ENCODE measurements around the gene TTC28. TPM values are rescaled to one million over a fixed set of nuclear protein-coding genes. Genes with fewer than 3 reads are reported as not detected.

The TTC28 gene
- total RNA-seq, 1 donor from 2014 or later = 46.2 TPM

DNA sequence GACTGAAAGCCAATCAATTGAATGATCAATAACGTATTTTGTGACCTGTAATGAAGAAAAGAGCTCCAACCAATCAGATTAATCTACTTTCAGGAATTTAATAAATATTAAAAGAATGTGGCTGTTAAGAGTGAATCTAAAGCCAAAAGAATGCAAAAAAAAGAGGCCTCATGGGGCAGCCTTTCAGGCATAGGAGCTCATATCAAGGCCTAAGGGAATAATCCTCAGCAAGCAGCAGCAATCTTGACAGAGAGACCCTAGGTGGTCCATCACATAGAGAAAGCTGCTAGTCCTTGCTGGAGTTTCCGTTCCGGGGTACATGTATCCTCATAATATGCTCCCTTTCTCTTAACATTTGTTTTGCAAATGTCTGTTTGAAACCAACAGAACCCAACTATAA is 447.4 kb downstream of the TTC28 start:
- H3K4me2 ChIP-seq = peak overlapping the region; percentile 50
- H3K36me3 Mint-ChIP-seq = peaks cover 6% of the 10 kb centered on the region
- H3K36me3 ChIP-seq = no peaks in the 10 kb centered on the region
- H3K9me3 Mint-ChIP-seq = peaks cover 2% of the 10 kb centered on the region
- H3K9ac ChIP-seq = no peak overlapping the region
- TF ChIP-seq EZH2phosphoT487 (IDR thresholded peaks at IDR 0.05) (no peak), EZH2 (IDR thresholded peaks at IDR 0.05) (no peak)
- TF ChIP-seq, protein P1, sequence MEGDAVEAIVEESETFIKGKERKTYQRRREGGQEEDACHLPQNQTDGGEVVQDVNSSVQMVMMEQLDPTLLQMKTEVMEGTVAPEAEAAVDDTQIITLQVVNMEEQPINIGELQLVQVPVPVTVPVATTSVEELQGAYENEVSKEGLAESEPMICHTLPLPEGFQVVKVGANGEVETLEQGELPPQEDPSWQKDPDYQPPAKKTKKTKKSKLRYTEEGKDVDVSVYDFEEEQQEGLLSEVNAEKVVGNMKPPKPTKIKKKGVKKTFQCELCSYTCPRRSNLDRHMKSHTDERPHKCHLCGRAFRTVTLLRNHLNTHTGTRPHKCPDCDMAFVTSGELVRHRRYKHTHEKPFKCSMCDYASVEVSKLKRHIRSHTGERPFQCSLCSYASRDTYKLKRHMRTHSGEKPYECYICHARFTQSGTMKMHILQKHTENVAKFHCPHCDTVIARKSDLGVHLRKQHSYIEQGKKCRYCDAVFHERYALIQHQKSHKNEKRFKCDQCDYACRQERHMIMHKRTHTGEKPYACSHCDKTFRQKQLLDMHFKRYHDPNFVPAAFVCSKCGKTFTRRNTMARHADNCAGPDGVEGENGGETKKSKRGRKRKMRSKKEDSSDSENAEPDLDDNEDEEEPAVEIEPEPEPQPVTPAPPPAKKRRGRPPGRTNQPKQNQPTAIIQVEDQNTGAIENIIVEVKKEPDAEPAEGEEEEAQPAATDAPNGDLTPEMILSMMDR (IDR thresholded peaks at IDR 0.05) = no peak
- no peak overlapping the region for H2AFZ ChIP-seq (replicated peaks)
- H3K27me3 ChIP-seq = no peaks in the 10 kb centered on the region
- H3K4me1 ChIP-seq = peaks cover 24% of the 10 kb centered on the region
- H3K9me3 ChIP-seq (ENCODE audit: low read depth) = no peaks in the 10 kb centered on the region
- no peaks in the 10 kb centered on the region for H3K27me3 Mint-ChIP-seq (ENCODE audit: insufficient read depth, low read depth)
- no peak overlapping the region for H3K27ac ChIP-seq
- H3K4me3 ChIP-seq = no peak overlapping the region
- peaks cover 34% of the 10 kb centered on the region for H3K4me1 Mint-ChIP-seq
- H4K20me1 ChIP-seq (ENCODE audit: low read depth) = peaks cover 18% of the 10 kb centered on the region
- H3K4me3 Mint-ChIP-seq = no peak overlapping the region
- H3K79me2 ChIP-seq (ENCODE audit: low read depth) = peaks cover 3% of the 10 kb centered on the region
- no peak overlapping the region for H3K27ac Mint-ChIP-seq
- peaks cover 18% of the 10 kb centered on the region for H3F3A ChIP-seq (ENCODE audit: low read depth)
- peak; percentile 24 for DNase-seq (ENCODE audit: low spot score)

DNA sequence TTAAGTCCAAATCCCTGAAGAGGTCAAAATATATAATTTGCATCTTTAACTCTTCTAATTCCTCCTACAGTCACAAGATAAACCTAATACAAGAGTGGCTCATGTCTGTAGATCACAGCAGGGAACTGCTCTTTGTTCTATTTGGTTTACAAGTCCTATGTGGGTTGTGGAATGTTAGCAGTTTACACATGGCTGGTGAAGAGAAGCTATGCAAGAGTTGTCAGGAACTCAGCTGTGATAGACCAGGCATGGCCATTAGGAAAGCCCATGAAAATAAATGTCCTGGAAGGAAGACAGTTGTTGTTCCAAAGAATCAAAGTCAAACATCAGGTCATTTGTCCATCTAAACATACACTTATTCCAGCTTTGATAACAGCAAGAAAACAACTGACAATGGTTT is 448.2 kb downstream of the TTC28 start:
- peak; percentile 84 for DNase-seq (ENCODE audit: low spot score)
- H3F3A ChIP-seq (ENCODE audit: low read depth) = peaks cover 18% of the 10 kb centered on the region

DNA sequence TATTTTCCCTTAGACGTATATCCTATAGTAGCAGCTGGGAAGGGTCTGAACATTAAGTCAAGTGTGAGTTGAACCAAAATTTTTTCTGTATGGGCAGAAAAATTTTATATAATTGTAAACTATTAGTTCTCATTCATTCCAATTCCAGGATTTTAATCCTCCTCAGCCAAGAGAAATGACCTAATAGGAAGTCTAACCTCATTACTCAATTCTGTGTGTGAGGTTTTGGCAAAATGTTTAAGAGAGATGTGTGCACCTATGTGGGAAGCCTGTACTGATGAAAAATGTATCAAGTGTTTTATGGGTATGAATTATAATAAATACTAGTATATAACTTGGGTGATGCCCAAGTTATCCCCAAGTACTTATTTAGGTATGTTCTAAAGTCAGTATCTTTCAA is 449.0 kb downstream of the TTC28 start:
- Histone ChIP-seq H3K27me3 (no peaks in the 10 kb centered on the region), H3K27ac (no peak overlapping the region), H4K20me1 (ENCODE audit: low read depth) (peaks cover 18% of the 10 kb centered on the region), H3K36me3 (no peaks in the 10 kb centered on the region), H3K4me1 (peaks cover 24% of the 10 kb centered on the region), H3K4me3 (no peak overlapping the region), H3K79me2 (ENCODE audit: low read depth) (peaks cover 3% of the 10 kb centered on the region), H3K9ac (no peak overlapping the region), H3F3A (ENCODE audit: low read depth) (peaks cover 18% of the 10 kb centered on the region), H3K9me3 (ENCODE audit: low read depth) (no peaks in the 10 kb centered on the region), H3K4me2 (no peak overlapping the region), H2AFZ (replicated peaks) (no peak overlapping the region)
- Mint-ChIP-seq H3K27ac (peak overlapping the region; percentile 23), H3K9me3 (peaks cover 2% of the 10 kb centered on the region), H3K4me3 (no peak overlapping the region), H3K4me1 (peaks cover 34% of the 10 kb centered on the region), H3K36me3 (peaks cover 5% of the 10 kb centered on the region), H3K27me3 (ENCODE audit: insufficient read depth, low read depth) (no peaks in the 10 kb centered on the region)
- TF ChIP-seq EZH2 (IDR thresholded peaks at IDR 0.05) (no peak), EZH2phosphoT487 (IDR thresholded peaks at IDR 0.05) (no peak)
- TF ChIP-seq, protein P1 (IDR thresholded peaks at IDR 0.05) = no peak
- no peak for DNase-seq (ENCODE audit: low spot score)

More for the DNA sequence above, 448.2 kb downstream of the TTC28 start:
- peak overlapping the region; percentile 42 for H3K4me3 Mint-ChIP-seq
- H3K36me3 Mint-ChIP-seq = peaks cover 6% of the 10 kb centered on the region
- peaks cover 24% of the 10 kb centered on the region for H3K4me1 ChIP-seq
- H3K9me3 ChIP-seq (ENCODE audit: low read depth) = no peaks in the 10 kb centered on the region
- H2AFZ ChIP-seq (replicated peaks) = no peak overlapping the region
- H3K4me1 Mint-ChIP-seq = peaks cover 34% of the 10 kb centered on the region
- peaks cover 2% of the 10 kb centered on the region for H3K9me3 Mint-ChIP-seq
- H3K79me2 ChIP-seq (ENCODE audit: low read depth) = peaks cover 3% of the 10 kb centered on the region
- TF ChIP-seq, protein P1 (IDR thresholded peaks at IDR 0.05) = no peak
- TF ChIP-seq EZH2 (IDR thresholded peaks at IDR 0.05) (no peak), EZH2phosphoT487 (IDR thresholded peaks at IDR 0.05) (no peak)
- H3K27ac Mint-ChIP-seq = peak overlapping the region; percentile 31
- H3K4me2 ChIP-seq = peak overlapping the region; percentile 50
- no peak overlapping the region for H3K4me3 ChIP-seq
- H3K36me3 ChIP-seq = no peaks in the 10 kb centered on the region
- H3K27ac ChIP-seq = no peak overlapping the region
- no peaks in the 10 kb centered on the region for H3K27me3 ChIP-seq
- no peak overlapping the region for H3K9ac ChIP-seq
- peaks cover 18% of the 10 kb centered on the region for H4K20me1 ChIP-seq (ENCODE audit: low read depth)
- H3K27me3 Mint-ChIP-seq (ENCODE audit: insufficient read depth, low read depth) = no peaks in the 10 kb centered on the region
